HepG2 (cell line): ENCODE data around the gene CACNA1H. TPM values are rescaled to one million over a fixed set of nuclear protein-coding genes. Genes with fewer than 3 reads are reported as not detected.

ENCODE experiments used
- IKZF1 ChIP-seq: fragments of 450-650 bp; IDR thresholded peaks from 2 replicates; pipeline ENCODE4 v1.7.1; 2016
- KAT2B ChIP-seq: fragments of 150-350 bp; IDR thresholded peaks from 2 replicates; pipeline ENCODE4 v1.6.1; 2014; ENCODE audit warnings: low read depth, low read length, borderline replicate concordance
- KAT7 ChIP-seq: IDR thresholded peaks from 2 replicates; pipeline ENCODE4 v1.6.1; 2018; ENCODE audit warnings: borderline replicate concordance, missing compliant biosample characterization
- MAFG ChIP-seq: sonication (generic); formaldehyde crosslinking; IDR thresholded peaks from 2 replicates; pipeline ENCODE4 v1.5.1; 2020; ENCODE audit warnings: mild to moderate bottlenecking, missing genetic modification reagents
- MAFK ChIP-seq, 2 experiments: IDR thresholded peaks in 1 of 2; conservative IDR thresholded peaks in 1 of 2; 2 replicates each; pipeline ENCODE4 v1.6.1; 2011; ENCODE audit warnings: improper control_type of control experiment in 2 of 2, low read length in 2 of 2
- MIER2 ChIP-seq: IDR thresholded peaks from 2 replicates; pipeline ENCODE4 v1.6.1; 2016; ENCODE audit warnings: missing biosample characterization, missing genetic modification reagents
- NKX3-1 ChIP-seq: sonication (generic); formaldehyde crosslinking; IDR thresholded peaks from 2 replicates; pipeline ENCODE4 v1.5.0; 2020; ENCODE audit warnings: missing genetic modification reagents
- PHF21A ChIP-seq: sonication (generic); formaldehyde crosslinking; IDR thresholded peaks from 2 replicates; pipeline ENCODE4 v1.5.0; 2020; ENCODE audit warnings: mild to moderate bottlenecking, missing genetic modification reagents
- SATB2 ChIP-seq: sonication (generic); formaldehyde crosslinking; IDR thresholded peaks from 2 replicates; pipeline ENCODE4 v1.5.0; 2020; ENCODE audit warnings: missing genetic modification reagents
- TAF1 ChIP-seq: sonication (generic); formaldehyde crosslinking; IDR thresholded peaks from 2 replicates; pipeline ENCODE4 v1.4.0; 2020; ENCODE audit warnings: missing genetic modification reagents
- TEAD3 ChIP-seq: optimal IDR thresholded peaks from 2 replicates; pipeline ENCODE3; 2016; ENCODE audit warnings: borderline replicate concordance
- ZFP82 ChIP-seq: sonication (generic); formaldehyde crosslinking; IDR thresholded peaks from 2 replicates; pipeline ENCODE4 v1.5.1; 2020; ENCODE audit warnings: mild to moderate bottlenecking, missing genetic modification reagents, borderline replicate concordance
- ZNF205 ChIP-seq: IDR thresholded peaks from 2 replicates; pipeline ENCODE4 v1.6.1; 2018; ENCODE audit warnings: missing biosample characterization, missing genetic modification reagents
- ZNF260 ChIP-seq: sonication (generic); formaldehyde crosslinking; IDR thresholded peaks from 2 replicates; pipeline ENCODE4 v1.4.0; 2020; ENCODE audit warnings: missing genetic modification reagents, low read depth, mild to moderate bottlenecking, borderline replicate concordance
- ZNF44 ChIP-seq: sonication (generic); formaldehyde crosslinking; IDR thresholded peaks from 2 replicates; pipeline ENCODE4 v1.5.1; 2020; ENCODE audit warnings: mild to moderate bottlenecking, missing genetic modification reagents
- ZNF660 ChIP-seq: sonication (generic); formaldehyde crosslinking; IDR thresholded peaks from 2 replicates; pipeline ENCODE4 v1.5.1; 2020; ENCODE audit warnings: mild to moderate bottlenecking, low read depth, missing genetic modification reagents, borderline replicate concordance
- ZNF678 ChIP-seq: sonication (generic); formaldehyde crosslinking; IDR thresholded peaks from 2 replicates; pipeline ENCODE4 v1.4.0; 2020; ENCODE audit warnings: mild to moderate bottlenecking, missing genetic modification reagents
- ZNF749 ChIP-seq: sonication (generic); formaldehyde crosslinking; IDR thresholded peaks from 2 replicates; pipeline ENCODE4 v1.8.0; 2022; ENCODE audit warnings: mild to moderate bottlenecking, missing genetic modification reagents, moderate library complexity, borderline replicate concordance
- polyA plus RNA-seq, 8 experiments: library from polyadenylated mRNA; depleted of rRNA in 3 of 8; stranded (reverse) in 7 of 8; unstranded in 1 of 8; fragments of >200 nt; fragmentation: Illumina TruSeq in 4 of 8; extraction: Trizol in 4 of 8; gene quantifications; 2 replicates each; pipeline versions ENCODE4 v1.2.1 to v1.2.3, GENCODE V29; 2011 to 2016; ENCODE audit warnings: low read depth in 4 of 8, missing spikeins in 1 of 8, mixed read lengths in 1 of 8; ENCODE audit not compliant: insufficient read depth in 1 of 8
- total RNA-seq, 5 experiments: library from RNA; depleted of rRNA; stranded (reverse); fragments of >200 nt; fragmentation: Illumina TruSeq; extraction: Trizol; gene quantifications; 2 replicates each; pipeline ENCODE4 v1.2.3, GENCODE V29; 2016; ENCODE audit warnings: low read depth in 1 of 5
- TF ChIP-seq, protein P1 (sequence below): sonication (generic); formaldehyde crosslinking; IDR thresholded peaks from 2 replicates; pipeline ENCODE4 v1.8.0; 2022; ENCODE audit warnings: low read depth, missing genetic modification reagents
- TF ChIP-seq, protein P2 (sequence below): sonication (generic); formaldehyde crosslinking; IDR thresholded peaks from 2 replicates; pipeline ENCODE4 v1.5.1; 2020; ENCODE audit warnings: missing genetic modification reagents, mild to moderate bottlenecking, borderline replicate concordance
- TF ChIP-seq, protein P3 (sequence below): sonication (generic); formaldehyde crosslinking; IDR thresholded peaks from 2 replicates; pipeline ENCODE4 v1.5.0; 2020; ENCODE audit warnings: missing genetic modification reagents
- TF ChIP-seq, protein P4 (sequence below): sonication (generic); formaldehyde crosslinking; IDR thresholded peaks from 2 replicates; pipeline ENCODE4 v1.4.0; 2020; ENCODE audit warnings: low read depth, missing genetic modification reagents
- TF ChIP-seq, protein P5 (sequence below): sonication (generic); formaldehyde crosslinking; IDR thresholded peaks from 2 replicates; pipeline ENCODE4 v1.5.0; 2020; ENCODE audit warnings: missing genetic modification reagents

CACNA1H gene
- total and polyA plus RNA-seq, 2 of the 13 experiments (the other 11 are each of a cell fraction or from before 2014, with no cell fraction given): 0.40 to 1.8 TPM

DNA sequence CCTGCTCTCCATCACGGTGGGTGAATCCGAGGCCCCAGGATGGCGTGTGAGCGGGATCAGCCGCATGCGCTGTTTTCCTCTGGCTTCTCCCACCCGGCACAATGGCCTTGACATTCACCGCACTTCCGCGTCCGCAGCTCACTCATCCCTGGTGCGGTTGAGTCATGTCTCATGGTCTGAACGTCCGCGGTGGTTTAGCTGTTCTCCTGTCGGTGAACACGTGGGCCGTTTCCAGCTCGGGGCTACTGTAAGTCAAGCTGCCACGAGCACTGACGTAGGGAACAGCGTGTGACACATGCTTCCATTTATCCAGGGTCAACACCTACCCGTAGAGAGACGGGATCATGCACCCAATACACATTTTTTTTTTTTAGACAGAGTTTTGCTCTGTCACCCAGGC lies 15.3 kb upstream of the CACNA1H start (continued):
- TF ChIP-seq, protein P1, sequence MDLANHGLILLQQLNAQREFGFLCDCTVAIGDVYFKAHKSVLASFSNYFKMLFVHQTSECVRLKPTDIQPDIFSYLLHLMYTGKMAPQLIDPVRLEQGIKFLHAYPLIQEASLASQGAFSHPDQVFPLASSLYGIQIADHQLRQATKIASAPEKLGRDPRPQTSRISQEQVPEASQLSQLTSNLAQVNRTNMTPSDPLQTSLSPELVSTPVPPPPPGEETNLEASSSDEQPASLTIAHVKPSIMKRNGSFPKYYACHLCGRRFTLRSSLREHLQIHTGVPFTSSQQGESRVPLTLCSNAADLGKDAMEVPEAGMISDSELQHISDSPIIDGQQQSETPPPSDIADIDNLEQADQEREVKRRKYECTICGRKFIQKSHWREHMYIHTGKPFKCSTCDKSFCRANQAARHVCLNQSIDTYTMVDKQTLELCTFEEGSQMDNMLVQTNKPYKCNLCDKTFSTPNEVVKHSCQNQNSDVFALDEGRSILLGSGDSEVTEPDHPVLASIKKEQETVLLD (CRISPR knock-in tag): no peak
- TF ChIP-seq ZNF44 (no peak), KAT2B (no peak), IKZF1 (no peak), TAF1 (CRISPR knock-in tag) (no peak), ZNF205 (CRISPR knock-in tag) (no peak), MAFG (no peak), KAT7 (CRISPR knock-in tag) (no peak), PHF21A (CRISPR knock-in tag) (no peak), ZNF660 (CRISPR knock-in tag) (no peak), ZFP82 (CRISPR knock-in tag) (no peak), ZNF678 (CRISPR knock-in tag) (no peak), NKX3-1 (no peak), SATB2 (CRISPR knock-in tag) (no peak), MAFK (conservative IDR thresholded peaks at IDR 0.05 in 1 of 2, IDR thresholded peaks at IDR 0.05 in 1 of 2; ENCODE audit: low read length in 2 of 2) (no peak), ZNF749 (CRISPR knock-in tag) (no peak), MIER2 (CRISPR knock-in tag) (no peak), TEAD3 (peak; percentile 9), ZNF260 (CRISPR knock-in tag) (no peak)
- TF ChIP-seq, protein P2, sequence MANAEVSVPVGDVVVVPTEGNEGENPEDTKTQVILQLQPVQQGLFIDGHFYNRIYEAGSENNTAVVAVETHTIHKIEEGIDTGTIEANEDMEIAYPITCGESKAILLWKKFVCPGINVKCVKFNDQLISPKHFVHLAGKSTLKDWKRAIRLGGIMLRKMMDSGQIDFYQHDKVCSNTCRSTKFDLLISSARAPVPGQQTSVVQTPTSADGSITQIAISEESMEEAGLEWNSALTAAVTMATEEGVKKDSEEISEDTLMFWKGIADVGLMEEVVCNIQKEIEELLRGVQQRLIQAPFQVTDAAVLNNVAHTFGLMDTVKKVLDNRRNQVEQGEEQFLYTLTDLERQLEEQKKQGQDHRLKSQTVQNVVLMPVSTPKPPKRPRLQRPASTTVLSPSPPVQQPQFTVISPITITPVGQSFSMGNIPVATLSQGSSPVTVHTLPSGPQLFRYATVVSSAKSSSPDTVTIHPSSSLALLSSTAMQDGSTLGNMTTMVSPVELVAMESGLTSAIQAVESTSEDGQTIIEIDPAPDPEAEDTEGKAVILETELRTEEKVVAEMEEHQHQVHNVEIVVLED (CRISPR knock-in tag): no peak
- TF ChIP-seq, protein P3, sequence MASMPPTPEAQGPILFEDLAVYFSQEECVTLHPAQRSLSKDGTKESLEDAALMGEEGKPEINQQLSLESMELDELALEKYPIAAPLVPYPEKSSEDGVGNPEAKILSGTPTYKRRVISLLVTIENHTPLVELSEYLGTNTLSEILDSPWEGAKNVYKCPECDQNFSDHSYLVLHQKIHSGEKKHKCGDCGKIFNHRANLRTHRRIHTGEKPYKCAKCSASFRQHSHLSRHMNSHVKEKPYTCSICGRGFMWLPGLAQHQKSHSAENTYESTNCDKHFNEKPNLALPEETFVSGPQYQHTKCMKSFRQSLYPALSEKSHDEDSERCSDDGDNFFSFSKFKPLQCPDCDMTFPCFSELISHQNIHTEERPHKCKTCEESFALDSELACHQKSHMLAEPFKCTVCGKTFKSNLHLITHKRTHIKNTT (CRISPR knock-in tag): no peak
- TF ChIP-seq, protein P4, sequence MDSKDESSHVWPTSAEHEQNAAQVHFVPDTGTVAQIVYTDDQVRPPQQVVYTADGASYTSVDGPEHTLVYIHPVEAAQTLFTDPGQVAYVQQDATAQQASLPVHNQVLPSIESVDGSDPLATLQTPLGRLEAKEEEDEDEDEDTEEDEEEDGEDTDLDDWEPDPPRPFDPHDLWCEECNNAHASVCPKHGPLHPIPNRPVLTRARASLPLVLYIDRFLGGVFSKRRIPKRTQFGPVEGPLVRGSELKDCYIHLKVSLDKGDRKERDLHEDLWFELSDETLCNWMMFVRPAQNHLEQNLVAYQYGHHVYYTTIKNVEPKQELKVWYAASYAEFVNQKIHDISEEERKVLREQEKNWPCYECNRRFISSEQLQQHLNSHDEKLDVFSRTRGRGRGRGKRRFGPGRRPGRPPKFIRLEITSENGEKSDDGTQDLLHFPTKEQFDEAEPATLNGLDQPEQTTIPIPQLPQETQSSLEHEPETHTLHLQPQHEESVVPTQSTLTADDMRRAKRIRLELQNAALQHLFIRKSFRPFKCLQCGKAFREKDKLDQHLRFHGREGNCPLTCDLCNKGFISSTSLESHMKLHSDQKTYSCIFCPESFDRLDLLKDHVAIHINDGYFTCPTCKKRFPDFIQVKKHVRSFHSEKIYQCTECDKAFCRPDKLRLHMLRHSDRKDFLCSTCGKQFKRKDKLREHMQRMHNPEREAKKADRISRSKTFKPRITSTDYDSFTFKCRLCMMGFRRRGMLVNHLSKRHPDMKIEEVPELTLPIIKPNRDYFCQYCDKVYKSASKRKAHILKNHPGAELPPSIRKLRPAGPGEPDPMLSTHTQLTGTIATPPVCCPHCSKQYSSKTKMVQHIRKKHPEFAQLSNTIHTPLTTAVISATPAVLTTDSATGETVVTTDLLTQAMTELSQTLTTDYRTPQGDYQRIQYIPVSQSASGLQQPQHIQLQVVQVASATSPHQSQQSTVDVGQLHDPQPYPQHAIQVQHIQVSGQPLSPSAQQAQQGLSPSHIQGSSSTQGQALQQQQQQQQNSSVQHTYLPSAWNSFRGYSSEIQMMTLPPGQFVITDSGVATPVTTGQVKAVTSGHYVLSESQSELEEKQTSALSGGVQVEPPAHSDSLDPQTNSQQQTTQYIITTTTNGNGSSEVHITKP: peak; percentile 61
- TF ChIP-seq, protein P5, sequence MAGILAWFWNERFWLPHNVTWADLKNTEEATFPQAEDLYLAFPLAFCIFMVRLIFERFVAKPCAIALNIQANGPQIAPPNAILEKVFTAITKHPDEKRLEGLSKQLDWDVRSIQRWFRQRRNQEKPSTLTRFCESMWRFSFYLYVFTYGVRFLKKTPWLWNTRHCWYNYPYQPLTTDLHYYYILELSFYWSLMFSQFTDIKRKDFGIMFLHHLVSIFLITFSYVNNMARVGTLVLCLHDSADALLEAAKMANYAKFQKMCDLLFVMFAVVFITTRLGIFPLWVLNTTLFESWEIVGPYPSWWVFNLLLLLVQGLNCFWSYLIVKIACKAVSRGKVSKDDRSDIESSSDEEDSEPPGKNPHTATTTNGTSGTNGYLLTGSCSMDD (CRISPR knock-in tag): no peak
